Muscle layer of duodenum (tissue), 2 donors: ENCODE results near the gene PDE5A.
"Not testable (repeated sequence)": the region's sequence is repeated elsewhere in the genome, so short reads cannot be mapped to it uniquely, and the experiment has no call there.

Experiments used
- H3K27ac ChIP-seq: one replicate; pipeline ENCODE4 v1.7.0; 2013; ENCODE audit warnings: mild to moderate bottlenecking, low read length
- H3K27me3 ChIP-seq: one replicate; pipeline ENCODE4 v1.7.0; 2013; ENCODE audit warnings: low read depth, mild to moderate bottlenecking, control low read depth, low read length
- H3K36me3 ChIP-seq, 2 donors: one replicate each; pipeline ENCODE4 v1.7.0; 2013; ENCODE audit warnings: low read length in 2 of 2, control low read depth in 1 of 2, mild to moderate bottlenecking in 1 of 2; ENCODE audit not compliant: insufficient read depth in 2 of 2, control insufficient read depth in 1 of 2
- H3K4me1 ChIP-seq, 2 donors: one replicate each; pipeline ENCODE4 v1.7.0; 2013; ENCODE audit warnings: low read length in 2 of 2, mild to moderate bottlenecking in 2 of 2, control low read depth in 1 of 2, moderate library complexity in 1 of 2; ENCODE audit not compliant: insufficient read depth in 2 of 2, control insufficient read depth in 1 of 2
- H3K4me3 ChIP-seq, 2 donors: one replicate each; pipeline ENCODE4 v1.7.0; 2013; ENCODE audit warnings: low read length in 2 of 2, low read depth in 1 of 2, mild to moderate bottlenecking in 1 of 2
- H3K9me3 ChIP-seq, 2 donors: one replicate each; pipeline ENCODE4 v1.7.0; 2013; ENCODE audit warnings: low read length in 2 of 2, control low read depth in 1 of 2, mild to moderate bottlenecking in 1 of 2; ENCODE audit not compliant: control insufficient read depth in 1 of 2
- donor health status: healthy.

Gene PDE5A

GRCh38 chr4:119643306-119644042 lies 14.9 kb upstream of the PDE5A start:
- peaks cover 0 to 6% of the 10 kb centered on the region in 2 donors for H3K4me1 ChIP-seq
- no peak overlapping the region for H3K4me3 ChIP-seq
- H3K27me3 ChIP-seq = no peaks in the 10 kb centered on the region
- no peak overlapping the region for H3K27ac ChIP-seq
- no peaks in the 10 kb centered on the region for H3K9me3 ChIP-seq
- H3K36me3 ChIP-seq = no peaks in the 10 kb centered on the region

- H3K4me3 ChIP-seq = no peak overlapping the region
- no peak overlapping the region for H3K27ac ChIP-seq
- H3K27me3 ChIP-seq = no peaks in the 10 kb centered on the region
- H3K36me3 ChIP-seq = no peaks in the 10 kb centered on the region
- H3K4me1 ChIP-seq = peaks cover 0 to 1% of the 10 kb centered on the region in 2 donors
- H3K9me3 ChIP-seq = no peaks in the 10 kb centered on the region
Measured at GRCh38 chr4:119641765-119642164, 13.2 kb upstream of the PDE5A start.

DNA sequence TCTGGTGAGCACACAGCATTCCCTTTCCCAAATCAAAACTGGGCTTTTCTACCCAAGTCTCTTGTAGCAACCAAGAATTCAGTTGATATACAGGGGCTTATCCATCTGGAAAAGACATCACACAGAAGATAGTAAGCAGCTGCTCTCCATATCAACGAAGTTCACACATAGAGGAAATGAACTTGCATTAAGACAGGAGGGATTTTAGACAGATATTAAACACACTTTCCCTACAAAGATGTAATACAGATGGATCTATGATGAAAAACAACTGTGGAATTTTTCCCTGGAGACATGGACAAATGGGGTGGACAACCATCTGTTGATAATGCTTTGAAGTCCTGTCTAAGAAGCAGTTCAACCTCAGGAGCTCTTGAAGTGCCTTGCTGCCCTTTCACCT lies 9.8 kb upstream of the PDE5A start:
- no peaks in the 10 kb centered on the region for H3K4me1 ChIP-seq
- no peaks in the 10 kb centered on the region for H3K27me3 ChIP-seq
- H3K27ac ChIP-seq = no peak overlapping the region
- H3K4me3 ChIP-seq = no peak overlapping the region
- no peaks in the 10 kb centered on the region for H3K36me3 ChIP-seq
- no peaks in the 10 kb centered on the region for H3K9me3 ChIP-seq

- not testable (repeated sequence) for H3K27me3 ChIP-seq, H3K27ac ChIP-seq, H3K36me3 ChIP-seq, H3K9me3 ChIP-seq, H3K4me1 ChIP-seq, H3K4me3 ChIP-seq
Measured at GRCh38 chr4:119636851-119637250, 8.2 kb upstream of the PDE5A start.

- H3K27ac ChIP-seq = no peak overlapping the region
- H3K9me3 ChIP-seq = no peaks in the 10 kb centered on the region
- H3K4me3 ChIP-seq = no peak overlapping the region
- peaks cover 0 to 13% of the 10 kb centered on the region in 2 donors for H3K4me1 ChIP-seq
- no peaks in the 10 kb centered on the region for H3K27me3 ChIP-seq
- H3K36me3 ChIP-seq = no peaks in the 10 kb centered on the region
Measured at GRCh38 chr4:119632216-119632615, 3.6 kb upstream of the PDE5A start.

DNA sequence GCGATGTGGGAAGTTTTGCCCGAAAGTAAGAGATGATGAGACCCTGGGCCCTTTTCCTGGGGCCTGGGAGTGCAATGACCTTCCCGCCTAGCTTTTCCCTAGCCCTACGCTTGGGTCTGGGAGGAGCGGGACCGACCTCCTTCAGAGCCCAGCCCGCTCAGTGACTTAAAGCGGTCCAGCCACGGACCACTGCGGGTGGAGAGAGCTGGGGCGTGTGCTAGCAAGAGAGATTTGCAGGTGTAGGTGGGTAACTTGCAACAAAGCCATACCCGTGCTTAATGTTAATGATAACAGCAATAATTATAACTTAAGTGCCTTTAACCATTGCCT lies 503 bp upstream of the PDE5A start:
- Histone ChIP-seq H3K27me3 (no peaks in the 10 kb centered on the region), H3K9me3 (no peaks in the 10 kb centered on the region), H3K4me1 (peaks cover 0 to 13% of the 10 kb centered on the region in 2 donors), H3K4me3 (peak overlapping the region; percentile 67 to 98), H3K27ac (no peak overlapping the region), H3K36me3 (no peaks in the 10 kb centered on the region)

- Histone ChIP-seq H3K4me1 (peaks cover 8 to 17% of the 10 kb centered on the region in 2 donors), H3K27ac (peak overlapping the region; percentile 90), H3K9me3 (no peaks in the 10 kb centered on the region), H3K36me3 (no peaks in the 10 kb centered on the region), H3K4me3 (peak overlapping the region; percentile 91 to 98), H3K27me3 (no peaks in the 10 kb centered on the region)
Measured at GRCh38 chr4:119627267-119628255, 1.0 kb downstream of the PDE5A start.

DNA sequence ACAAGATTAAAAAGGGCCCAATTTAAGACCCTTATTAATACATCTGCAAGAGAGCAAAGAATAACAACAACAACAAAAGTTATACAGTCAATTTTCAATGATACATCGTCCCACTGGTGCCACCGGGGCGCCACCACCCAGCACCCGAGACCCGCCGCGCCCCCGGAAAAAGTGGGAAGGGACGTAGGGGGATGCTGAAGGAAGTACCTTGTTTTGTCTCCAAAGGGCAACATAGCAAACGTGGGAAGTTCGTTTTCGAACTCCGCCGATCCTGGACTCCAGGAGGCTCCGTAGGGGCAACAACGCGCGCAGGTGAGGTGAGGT lies 1.7 kb downstream of the PDE5A start:
- Histone ChIP-seq H3K4me1 (peaks cover 8 to 17% of the 10 kb centered on the region in 2 donors), H3K36me3 (no peaks in the 10 kb centered on the region), H3K9me3 (no peaks in the 10 kb centered on the region), H3K27ac (peak overlapping the region; percentile 90), H3K4me3 (peak overlapping the region; percentile 91 to 98), H3K27me3 (no peaks in the 10 kb centered on the region)

GRCh38 chr4:119626420-119626819 lies 2.2 kb downstream of the PDE5A start:
- no peaks in the 10 kb centered on the region for H3K36me3 ChIP-seq

DNA sequence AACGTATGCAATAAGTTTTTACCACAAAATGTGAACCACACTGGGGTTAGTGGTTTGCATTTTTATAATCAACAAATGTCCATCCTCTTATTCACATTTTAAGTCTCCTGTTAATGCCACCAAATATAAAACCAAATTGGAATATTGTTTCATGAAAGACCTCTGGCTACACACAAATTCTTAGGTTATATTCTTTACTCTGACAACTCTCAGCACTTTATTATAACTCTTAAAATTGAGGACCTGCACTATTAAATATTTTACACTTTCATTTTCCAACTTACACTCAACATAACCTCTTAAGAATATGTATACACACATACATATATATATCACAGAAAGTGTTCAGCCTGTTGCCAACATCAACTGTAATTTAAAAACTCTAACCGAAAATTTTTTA lies 2.8 kb downstream of the PDE5A start:
- Histone ChIP-seq H3K4me3 (peak overlapping the region; percentile 91 to 98), H3K4me1 (peaks cover 8 to 18% of the 10 kb centered on the region in 2 donors), H3K36me3 (no peaks in the 10 kb centered on the region), H3K9me3 (no peaks in the 10 kb centered on the region), H3K27ac (peak overlapping the region; percentile 90), H3K27me3 (no peaks in the 10 kb centered on the region)

More at GRCh38 chr4:119626420-119626819, 2.2 kb downstream of the PDE5A start:
- Histone ChIP-seq H3K4me3 (peak overlapping the region; percentile 91 to 98), H3K27me3 (no peaks in the 10 kb centered on the region), H3K4me1 (peaks cover 8 to 17% of the 10 kb centered on the region in 2 donors), H3K27ac (peak overlapping the region; percentile 90), H3K9me3 (no peaks in the 10 kb centered on the region)

- no peaks in the 10 kb centered on the region for H3K9me3 ChIP-seq
- peak overlapping the region; percentile 90 for H3K27ac ChIP-seq
- H3K36me3 ChIP-seq = no peaks in the 10 kb centered on the region
- H3K4me1 ChIP-seq = peaks cover 8 to 24% of the 10 kb centered on the region in 2 donors
- H3K4me3 ChIP-seq = peak overlapping the region; percentile 26 to 98
- H3K27me3 ChIP-seq = no peaks in the 10 kb centered on the region
Measured at GRCh38 chr4:119624356-119624755, 4.2 kb downstream of the PDE5A start.
